GM21825 (cell line): ENCODE results near the gene ANKRD55.
"Not testable (repeated sequence)": the region's sequence is repeated elsewhere in the genome, so short reads cannot be mapped to it uniquely, and the experiment has no call there.

Source experiments
- ATAC-seq: cut with Tn5 transposase; IDR thresholded peaks from one replicate; pipeline ENCODE4 v1.9.1; 2021; ENCODE audit warnings: mild to moderate bottlenecking, moderate library complexity; ENCODE audit not compliant: unreplicated experiment

ANKRD55 gene

DNA sequence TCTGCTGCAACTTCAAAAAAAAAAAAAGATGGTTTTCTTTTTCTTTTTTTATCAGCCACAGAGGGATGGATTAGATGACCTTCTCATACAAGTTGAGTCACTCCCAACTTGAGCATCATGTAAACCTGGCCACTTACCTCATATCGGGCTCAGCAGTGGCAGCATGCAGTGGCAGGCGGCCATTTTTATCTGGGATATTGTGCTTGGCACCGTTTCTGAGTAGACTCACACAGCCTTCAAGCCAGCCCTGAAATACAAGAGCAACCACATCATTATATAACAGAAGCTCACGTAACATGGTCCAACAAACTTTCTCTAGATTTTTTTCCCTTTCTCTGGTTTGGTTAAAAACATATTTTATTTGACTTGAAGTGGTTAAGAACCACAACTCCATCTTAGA is 62.6 kb downstream of the ANKRD55 start:
- ATAC-seq, result no peak

DNA sequence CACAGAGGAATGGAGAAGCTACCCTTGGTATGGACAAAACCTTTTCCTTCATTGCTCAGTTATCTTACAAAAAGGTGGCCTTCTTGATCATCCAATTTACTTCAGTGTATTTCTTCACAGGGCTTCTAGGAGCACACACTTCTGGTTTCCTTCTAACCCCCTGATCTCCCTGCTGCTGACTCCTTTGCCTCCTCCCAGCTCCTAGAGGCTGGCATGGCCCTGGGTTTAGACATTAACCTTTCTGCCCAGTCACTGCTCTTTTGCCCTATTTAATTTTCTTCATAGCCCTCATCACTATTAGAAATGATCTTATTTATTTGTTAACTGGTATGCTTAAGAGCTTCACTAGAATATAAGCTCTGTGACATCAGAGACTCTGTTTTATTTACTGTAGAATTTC is 63.2 kb downstream of the ANKRD55 start:
- no peak for ATAC-seq

DNA sequence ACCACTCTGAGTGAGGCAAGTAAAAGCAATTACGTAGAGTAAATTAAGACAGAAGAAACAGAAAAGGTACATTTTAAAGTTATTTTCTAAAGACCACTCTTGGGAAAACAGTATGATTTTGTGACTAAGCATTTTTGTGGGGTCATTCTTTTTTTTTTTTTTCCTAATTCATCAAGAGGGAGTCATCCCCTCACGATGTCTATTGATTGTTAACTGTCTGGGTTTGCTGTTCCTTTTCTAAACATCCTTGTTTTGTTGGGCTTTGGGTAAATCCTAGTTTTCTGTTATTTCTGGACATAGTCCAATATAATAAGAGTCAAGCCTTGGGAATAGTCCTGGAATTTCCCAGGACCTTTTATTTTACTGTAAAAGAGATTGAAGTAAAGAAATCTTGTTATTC is 63.8 kb downstream of the ANKRD55 start:
- ATAC-seq, result no peak

DNA sequence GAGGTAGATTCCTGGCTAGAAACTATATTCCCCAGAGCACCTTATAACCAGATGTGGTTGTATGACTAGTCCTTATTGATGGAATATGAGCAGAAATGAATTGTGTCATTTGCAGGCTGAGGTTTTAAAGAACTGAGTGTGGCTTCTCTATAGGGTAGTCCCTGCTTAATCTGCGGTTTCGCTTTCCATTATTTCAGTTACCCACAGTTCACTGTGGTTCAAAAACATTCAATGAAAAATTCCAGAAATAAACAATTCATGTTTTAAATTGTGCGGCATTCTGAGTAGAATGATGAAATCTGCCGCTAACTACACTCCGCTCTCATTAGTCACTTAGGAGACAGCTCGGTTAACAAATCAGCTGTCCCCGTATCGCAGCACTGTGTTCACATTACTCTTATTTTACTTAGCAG is 65.1 kb downstream of the ANKRD55 start:
- no peak for ATAC-seq

DNA sequence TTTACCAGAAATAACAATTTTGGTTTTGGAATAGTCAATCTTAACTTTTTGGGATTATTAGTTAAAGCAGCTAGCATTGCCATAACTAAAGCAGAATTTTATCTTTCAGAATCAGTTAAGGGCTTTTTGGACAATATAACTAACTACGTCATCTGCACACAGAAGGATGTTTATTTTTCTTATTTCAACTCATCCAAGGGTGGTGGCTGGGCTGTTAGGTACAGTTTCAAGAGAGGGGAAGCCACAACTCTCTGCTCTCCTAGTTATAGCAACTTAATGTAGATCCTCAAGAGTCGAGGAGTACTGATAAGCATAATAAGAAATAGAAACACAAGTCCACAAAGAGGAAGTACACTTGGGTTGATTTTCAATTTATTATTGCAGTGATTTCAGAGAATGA is 65.6 kb downstream of the ANKRD55 start:
- no peak for ATAC-seq

DNA sequence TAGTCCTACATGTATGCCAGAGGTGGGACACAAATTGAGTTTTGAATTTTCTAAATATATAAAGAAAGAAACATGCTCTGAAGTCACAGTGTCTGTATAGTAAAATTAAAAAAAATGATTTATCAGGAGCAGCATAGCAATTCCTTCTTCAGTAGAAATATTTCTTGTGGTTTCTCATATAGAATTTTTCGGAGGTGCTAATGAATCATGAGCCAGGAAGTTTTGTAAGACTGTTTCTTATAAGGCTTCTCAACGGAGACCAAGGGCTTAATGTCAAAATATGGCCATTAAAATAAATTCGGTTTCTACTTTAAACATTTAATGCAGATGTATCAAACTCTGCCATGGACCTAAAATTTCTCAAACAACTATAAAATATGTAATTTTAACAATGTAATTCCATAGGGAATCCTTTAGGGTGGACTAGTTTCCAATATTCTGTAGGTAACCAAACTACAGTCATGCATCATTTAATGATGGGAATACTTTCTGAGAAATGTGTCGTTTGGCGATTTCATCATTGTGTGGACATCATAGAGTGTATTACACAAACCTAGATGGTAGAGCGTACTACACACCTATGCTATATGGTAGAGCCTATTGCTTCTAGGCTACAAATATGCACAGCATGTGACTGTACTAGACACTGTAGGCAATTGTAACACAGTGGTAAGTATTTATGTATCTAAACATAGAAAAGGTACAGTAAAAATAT is 66.3 kb downstream of the ANKRD55 start:
- ATAC-seq, result no peak

DNA sequence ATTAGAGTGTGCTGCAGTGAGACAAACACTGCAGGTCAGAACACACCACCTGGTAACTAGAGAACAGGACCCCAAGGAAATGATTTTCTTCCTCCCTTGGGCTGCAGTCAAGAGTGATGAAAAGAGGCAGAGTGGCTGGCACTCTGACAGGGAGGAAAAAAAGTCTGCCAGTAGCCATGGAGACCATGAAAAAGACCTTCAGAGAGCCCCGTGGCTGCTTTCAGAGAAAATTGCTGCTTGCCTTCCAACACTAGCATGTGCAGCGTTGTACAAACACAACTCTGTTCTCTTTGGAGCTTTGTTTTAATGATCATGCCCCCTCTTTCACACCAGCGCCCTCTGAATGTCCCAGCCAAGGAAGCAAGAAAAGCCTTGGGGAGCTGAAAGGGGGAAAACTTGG is 68.8 kb downstream of the ANKRD55 start:
- no peak for ATAC-seq

DNA sequence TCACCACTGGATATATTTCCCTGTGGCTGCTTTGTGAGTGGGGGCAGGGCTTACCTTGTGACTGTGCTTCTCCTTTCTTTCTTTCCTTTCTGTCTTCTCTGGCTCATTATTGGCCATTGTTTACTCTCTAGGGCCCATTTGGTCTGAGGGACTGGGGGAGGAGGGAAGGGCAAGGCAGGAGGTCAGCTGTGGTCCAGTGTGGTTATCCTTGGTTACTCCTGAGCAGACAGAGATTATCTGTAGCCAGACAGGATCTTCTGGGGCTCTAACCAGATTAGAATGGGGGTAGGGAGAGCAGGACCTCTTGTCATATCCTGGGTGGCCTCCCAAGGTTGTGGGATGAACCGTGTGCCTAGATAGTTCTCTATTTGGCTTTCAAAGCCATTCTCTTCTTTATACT is 71.2 kb downstream of the ANKRD55 start:
- no peak for ATAC-seq

DNA sequence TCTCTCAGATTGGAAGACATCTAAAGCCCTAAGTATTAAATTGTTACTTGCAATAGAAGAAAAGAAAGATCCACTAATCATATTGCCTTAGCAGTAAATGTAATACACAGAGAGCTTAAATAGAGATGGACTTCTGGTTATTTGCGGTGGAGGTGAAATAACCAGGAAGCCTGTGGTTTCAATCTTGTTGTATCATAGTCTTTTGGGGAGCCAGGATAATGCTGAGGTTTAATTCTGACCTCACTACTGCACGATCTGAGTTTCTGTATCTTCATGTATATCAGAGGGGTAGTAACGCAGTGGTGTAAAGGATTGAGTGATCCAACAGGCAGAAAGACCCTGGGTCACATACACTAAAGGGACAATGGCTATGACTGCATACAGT is 71.7 kb downstream of the ANKRD55 start:
- ATAC-seq, result no peak

DNA sequence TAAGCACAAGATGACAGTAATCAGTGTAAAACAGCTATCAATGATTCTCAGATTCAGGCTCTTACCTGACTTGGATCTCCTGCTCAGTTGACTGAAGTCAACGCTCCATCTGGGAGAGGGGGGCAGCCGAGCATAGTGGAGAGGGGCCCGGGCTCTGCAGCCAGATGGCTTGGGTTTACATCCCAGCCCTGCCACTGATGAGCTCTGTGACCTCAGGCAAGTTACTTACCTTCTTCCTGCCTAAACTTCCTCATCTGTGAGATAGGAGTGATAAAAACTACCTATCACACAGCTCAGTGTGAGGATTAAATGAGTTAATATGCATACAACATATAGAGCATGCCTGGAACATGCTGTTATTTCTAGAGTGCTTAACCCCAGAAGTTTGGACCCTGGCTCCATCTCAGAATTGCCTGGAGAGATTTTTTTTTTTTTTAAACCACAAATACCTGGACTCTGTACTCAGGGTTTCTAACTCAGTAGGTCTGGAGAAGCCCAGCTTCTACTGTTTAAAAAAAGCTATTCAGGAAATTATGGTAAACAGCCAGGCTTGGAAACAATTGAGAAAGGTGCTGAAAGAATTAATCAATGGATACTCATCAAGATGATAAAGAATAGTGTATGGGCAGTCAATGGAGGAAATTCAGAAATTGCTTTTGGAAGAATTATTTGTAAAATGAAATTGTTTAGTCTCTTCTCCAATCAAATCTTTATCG is 72.2 kb downstream of the ANKRD55 start:
- no peak for ATAC-seq

DNA sequence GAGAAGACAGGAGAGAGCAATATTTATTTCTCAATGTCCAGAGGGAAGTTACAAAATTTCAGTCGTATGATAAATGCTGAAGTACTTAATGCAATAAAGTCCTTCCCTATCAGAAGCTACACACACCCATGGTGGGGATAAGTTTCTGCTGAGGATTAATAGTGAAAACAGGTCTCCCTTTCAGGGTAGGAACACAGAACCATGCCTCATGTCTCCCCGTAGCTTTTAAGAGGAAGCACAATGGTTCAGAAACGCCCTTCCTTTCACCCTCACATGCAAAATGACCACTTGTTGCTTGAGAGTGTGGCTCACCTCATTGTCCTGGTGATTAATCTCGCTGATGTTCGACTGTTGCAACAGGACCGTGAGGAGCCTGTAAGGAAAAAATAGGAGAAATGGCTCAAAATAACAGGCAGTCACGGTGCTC is 73.6 kb downstream of the ANKRD55 start:
- no peak for ATAC-seq

DNA sequence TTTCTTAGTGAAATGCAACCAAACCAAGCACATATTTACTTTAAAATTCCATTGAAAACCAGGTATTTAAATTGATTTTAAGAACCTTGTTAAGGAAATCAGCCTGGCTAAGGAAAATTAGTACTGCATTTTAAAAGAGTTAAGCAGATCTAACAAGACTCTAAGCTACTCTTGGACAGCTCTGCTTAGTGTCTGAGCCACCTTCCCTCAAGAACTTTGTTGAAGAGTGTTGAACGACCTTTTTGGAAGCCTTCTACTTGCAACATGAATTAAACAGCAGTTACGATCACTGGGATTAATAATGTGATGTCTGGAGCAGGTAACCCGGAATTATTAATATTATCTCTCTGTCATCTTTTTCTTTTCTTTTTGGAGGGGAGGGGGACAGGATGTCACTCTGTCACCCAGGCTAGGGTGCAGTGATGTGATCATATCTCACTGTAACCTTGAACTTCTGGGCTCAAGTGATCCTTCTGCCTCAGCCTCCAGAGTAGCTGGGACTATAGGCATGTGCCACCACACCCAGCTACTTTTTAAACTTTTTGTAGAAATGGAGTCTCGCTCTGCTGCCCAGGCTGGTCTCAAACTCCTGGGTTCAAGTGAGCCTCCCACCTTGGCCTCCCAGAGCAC is 74.7 kb downstream of the ANKRD55 start:
- ATAC-seq, result no peak

DNA sequence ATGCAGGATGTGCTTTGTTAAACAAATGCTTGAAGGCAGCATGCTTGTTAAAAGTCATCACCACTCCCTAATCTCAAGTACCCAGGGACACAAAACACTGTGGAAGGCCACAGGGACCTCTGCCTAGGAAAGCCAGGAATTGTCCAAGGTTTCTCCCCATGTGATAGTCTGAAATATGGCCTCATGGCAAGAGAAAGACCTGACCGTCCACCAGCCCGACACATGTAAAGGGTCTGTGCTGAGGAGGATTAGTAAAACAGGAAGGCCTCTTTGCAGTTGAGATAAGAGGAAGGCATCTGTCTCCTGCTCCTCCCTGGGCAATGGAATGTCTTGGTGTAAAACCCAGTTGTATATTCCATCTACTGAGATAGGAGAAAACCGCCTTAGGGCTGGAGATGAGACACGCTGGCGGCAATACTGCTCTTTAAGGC is 75.9 kb downstream of the ANKRD55 start:
- not testable (repeated sequence) for ATAC-seq

DNA sequence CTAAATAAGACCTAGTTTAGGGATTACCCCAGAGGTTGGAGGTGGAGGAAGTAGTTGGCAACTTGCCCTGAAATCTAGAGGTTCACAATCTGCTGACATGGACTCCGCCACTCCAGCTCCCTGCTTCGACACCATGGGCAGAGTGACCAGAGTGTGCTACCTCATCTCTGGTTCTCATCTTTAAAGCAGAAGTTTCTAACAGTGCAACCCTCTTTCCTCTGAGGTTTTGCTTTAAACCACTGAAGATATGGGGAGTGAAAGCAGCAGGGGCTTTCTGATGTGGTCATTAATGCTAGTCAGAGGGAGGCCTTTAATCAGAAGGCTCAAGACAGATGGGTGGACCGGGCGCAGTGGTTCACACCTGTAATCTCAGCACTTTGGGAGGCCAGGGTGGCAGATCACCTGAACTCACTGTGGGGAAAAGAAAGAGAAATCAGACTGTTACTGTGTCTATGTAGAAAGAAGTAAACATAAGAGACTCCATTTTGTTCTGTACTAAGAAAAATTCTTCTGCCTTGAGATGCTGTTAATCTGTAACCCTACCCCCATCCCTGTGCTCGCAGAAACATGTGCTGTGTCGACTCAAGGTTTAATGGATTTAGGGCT is 76.4 kb downstream of the ANKRD55 start:
- peak; percentile 55 for ATAC-seq

DNA sequence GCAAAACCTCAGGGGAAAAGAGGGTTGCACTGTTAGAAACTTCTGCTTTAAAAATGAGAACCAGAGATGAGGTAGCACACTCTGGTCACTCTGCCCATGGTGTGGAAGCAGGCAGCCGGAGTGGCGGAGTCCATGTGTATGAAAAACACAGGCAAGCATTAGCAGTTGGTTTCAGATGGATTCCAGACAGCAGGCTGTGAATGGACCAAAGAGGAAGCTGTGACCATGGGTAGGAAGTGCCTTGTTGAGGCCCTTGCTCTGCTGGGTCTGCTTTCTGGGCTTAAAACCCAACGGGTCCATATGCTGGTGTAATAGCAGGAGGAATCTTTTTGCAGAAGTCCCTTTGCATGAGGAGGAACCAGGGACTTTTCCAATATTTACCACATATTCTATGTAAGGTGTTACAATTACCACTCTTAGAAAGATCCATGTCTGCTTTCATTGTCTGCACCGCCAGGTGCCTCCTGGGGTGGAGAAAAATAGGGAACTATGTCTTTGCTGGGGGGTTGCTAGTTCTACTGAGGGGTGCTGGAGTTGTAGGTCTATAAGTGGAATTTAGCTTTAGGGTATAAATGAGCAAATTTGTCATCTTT is 77.0 kb downstream of the ANKRD55 start:
- ATAC-seq, result peak; percentile 11

DNA sequence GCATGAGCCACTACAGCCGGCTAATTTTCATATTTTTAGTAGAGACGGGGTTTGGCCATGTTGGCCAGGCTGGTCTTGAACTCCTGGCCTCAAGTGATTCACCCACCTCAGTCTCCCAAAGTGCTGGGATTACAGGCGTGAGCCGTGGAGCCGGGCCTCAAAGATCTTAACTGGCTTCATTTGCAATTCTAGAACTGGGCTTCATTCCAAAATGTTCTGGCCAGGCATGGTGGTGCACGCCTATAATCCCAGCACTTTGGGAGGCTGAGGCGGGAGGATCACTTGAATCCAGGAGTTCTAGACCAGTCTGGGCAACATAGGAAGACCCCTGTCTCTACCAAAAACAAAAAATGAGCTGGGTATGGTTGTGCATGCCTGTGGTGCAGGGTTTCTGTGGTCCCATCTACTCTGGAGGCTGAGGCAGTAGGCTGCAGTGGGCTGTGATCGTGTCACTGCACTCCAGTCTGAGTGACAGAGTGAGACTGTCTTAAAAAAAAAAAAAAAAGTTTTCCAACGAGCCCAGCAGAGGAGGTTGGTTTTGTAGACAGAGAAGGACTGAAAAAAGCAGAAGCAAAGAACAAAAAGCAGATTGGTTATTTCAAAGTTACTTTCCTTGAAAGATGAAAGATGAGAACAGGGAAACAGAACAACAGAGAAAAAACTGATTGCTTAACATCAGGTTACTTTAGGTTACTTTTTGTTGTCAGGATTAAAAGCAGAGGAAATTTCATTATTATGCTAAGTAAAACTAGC is 78.2 kb downstream of the ANKRD55 start:
- no peak for ATAC-seq

DNA sequence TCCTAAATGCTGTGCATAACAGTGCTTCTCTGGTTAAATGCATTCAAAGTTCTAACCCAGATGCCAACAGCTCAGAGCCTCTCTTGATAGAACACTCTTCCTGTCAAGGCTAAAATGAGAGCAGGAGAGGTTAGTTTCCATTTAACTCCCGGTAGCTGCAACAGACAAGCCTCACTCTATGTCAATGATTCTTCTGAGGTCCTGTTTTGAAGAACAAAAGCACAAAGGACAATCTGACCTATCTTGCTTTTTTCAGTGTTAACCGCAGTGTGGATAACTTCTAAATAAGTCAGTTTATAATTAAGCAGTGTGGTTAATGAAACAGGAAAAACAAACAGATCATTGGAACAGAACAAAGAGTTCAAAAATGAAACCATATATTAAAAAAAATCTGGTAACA is 80.7 kb downstream of the ANKRD55 start:
- peak; percentile 33 for ATAC-seq

DNA sequence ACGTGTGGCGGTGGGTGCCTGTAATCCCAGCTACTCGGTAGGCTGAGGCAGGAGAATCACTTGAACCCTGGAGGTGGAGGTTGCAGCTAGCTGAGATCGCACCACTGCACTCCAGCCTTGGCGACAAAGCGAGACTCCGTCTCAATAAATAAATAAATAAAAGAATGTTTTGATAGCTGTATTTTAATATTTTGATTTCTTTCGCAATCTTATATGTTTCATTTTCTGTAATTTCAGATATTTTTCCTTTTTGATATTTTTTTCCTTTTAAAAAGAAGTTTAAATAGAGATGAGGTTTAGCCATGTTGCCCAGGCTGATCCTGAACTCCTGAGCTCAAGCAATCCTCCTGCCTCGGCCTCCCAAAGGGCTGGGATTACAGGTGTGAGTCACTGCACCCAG is 82.4 kb downstream of the ANKRD55 start:
- not testable (repeated sequence) for ATAC-seq

DNA sequence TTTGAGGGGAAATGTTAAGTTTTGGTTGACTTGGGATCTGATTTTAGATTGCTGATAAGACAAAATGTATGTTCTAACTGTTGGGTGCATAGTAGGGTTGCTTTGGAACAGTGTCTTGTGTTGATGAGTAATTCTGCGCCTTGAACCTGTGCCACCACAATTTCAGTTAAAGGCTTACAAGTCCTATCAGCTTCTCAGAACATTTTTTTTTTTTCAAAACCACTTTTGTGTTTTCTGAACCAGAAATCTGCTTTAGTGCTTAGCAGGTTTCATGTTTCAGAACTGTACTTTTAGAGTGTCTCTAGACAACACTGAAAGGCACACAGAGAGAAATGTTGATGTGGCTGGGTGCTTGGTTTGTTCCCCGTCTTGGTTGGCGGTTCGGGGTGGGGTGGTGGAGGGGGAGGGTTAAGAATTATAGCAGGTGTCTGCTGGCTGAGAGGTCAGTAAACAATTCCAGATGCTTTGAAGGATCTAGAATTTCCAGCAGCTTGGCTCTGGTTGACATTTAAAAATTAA is 84.6 kb downstream of the ANKRD55 start:
- peak; percentile 87 for ATAC-seq

DNA sequence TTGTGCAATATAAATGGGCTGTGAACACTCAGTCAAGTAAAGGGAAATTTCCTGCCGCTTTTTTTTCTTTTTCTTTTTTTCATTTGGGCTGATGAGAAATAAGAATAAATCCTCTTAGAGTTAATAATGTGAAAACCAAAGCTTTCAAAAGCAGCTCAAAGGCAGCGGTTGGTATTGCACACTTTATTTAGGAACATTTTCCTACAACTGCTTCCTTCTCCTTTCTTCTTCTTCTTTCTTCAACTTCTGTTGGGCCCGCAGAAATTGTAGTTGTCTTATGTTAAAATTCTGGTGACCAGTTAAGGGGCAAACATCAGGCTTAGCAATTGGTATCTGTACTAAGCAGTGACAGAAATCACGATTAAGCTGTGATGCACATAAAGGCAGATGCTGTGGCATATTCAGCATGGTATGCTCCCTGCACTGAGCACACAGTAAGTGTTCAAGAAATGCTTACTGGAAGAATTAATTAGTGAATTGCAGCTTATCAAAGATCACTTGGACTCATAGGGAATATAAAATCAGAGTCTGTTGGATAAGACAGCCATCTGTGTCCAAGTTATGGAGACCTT is 85.4 kb downstream of the ANKRD55 start:
- no peak for ATAC-seq
